GM12878 (cell line): ENCODE data around the gene KRTAP5-2. TPM values are rescaled to one million over a fixed set of nuclear protein-coding genes. Genes with fewer than 3 reads are reported as not detected.

Experiments
- ATAC-seq: fragments of 200-7000 bp; cut with Tn5 transposase; 3 replicates; pipeline ENCODE4 v1.9.1; 2020; ENCODE audit warnings: mild to moderate bottlenecking, moderate library complexity
- BruUV-seq: library from RNA; stranded (reverse); fragments of 400-500 nt; replicated peaks from 2 replicates; lab custom pipeline; 2021; lab: Mats Ljungman, UMichigan
- CTCF ChIA-PET: fragments of 300-600 bp; sonication (Branson Sonifier 250); formaldehyde crosslinking; extraction: SDS; loops from one replicate; lab custom pipeline; 2021; ENCODE audit warnings: inconsistent platforms; lab: Yijun Ruan, JAX
- POLR2A ChIA-PET: fragments of 350-600 bp; formaldehyde crosslinking; extraction: SDS; loops from one replicate; lab custom pipeline; 2021; ENCODE audit warnings: inconsistent platforms; lab: Charles Lee
- RAD21 ChIA-PET: fragments of 300-600 bp; sonication (Branson Sonifier 250); formaldehyde crosslinking; loops from one replicate; lab custom pipeline; 2023; ENCODE audit warnings: antibody characterized with exemption; ENCODE audit not compliant: unreplicated experiment; lab: Charles Lee
- SMC1A ChIA-PET: fragments of 300-600 bp; sonication (Branson Sonifier 250); formaldehyde crosslinking; loops from one replicate; lab custom pipeline; 2023; ENCODE audit not compliant: unreplicated experiment, uncharacterized antibody; lab: Charles Lee
- DNase-seq: peaks from one replicate; pipeline ENCODE4 v3.0.0-alpha.2; 2011; ENCODE audit warnings: low read depth, low spot score
- FAIRE-seq: peaks from 3 replicates; lab custom pipeline; 2011; peaks lifted over from hg19 to GRCh38; lab: Jason Lieb, UNC
- H2AFZ ChIP-seq: 2 replicates; pipeline ENCODE4 v1.6.0; 2011; ENCODE audit warnings: low read depth, low read length, control low read depth; ENCODE audit not compliant: control insufficient read depth
- H3K27ac ChIP-seq: 2 replicates; pipeline ENCODE4 v1.5.1; 2011; ENCODE audit warnings: control low read depth; ENCODE audit not compliant: control insufficient read depth, insufficient read depth
- H3K27me3 ChIP-seq, 2 experiments: replicated peaks in 1 of 2; 2 replicates each; pipeline versions ENCODE4 v1.6.0 to v1.6.1; 2011; ENCODE audit warnings: low read length in 1 of 2; ENCODE audit not compliant: control insufficient read depth in 2 of 2, insufficient read depth in 2 of 2
- H3K36me3 ChIP-seq, 2 experiments: 2 replicates each; pipeline ENCODE4 v1.5.1; 2011; ENCODE audit warnings: low read length in 1 of 2; ENCODE audit not compliant: control insufficient read depth in 2 of 2, insufficient read depth in 2 of 2
- H3K4me1 ChIP-seq: 2 replicates; pipeline ENCODE4 v1.6.1; 2011; ENCODE audit warnings: mild to moderate bottlenecking, low read length, moderate library complexity, mixed read lengths; ENCODE audit not compliant: control insufficient read depth, insufficient read depth
- H3K4me2 ChIP-seq: 2 replicates; pipeline ENCODE4 v1.6.0; 2011; ENCODE audit warnings: control low read depth; ENCODE audit not compliant: control insufficient read depth, insufficient read depth
- H3K4me3 ChIP-seq: fragments of 200-600 bp; sonication (generic); 2 replicates; pipeline ENCODE4 v1.5.1; 2016
- H3K79me2 ChIP-seq: 2 replicates; pipeline ENCODE4 v1.6.0; 2011; ENCODE audit warnings: low read length; ENCODE audit not compliant: control insufficient read depth, insufficient read depth
- H3K9ac ChIP-seq: 2 replicates; pipeline ENCODE4 v1.8.0; 2011; ENCODE audit warnings: low read length, control low read depth, mixed read lengths; ENCODE audit not compliant: control insufficient read depth, insufficient read depth
- H3K9me3 ChIP-seq: replicated peaks from 3 replicates; pipeline ENCODE4 v1.5.1; 2011; ENCODE audit warnings: mild to moderate bottlenecking, low read length; ENCODE audit not compliant: control insufficient read depth, insufficient read depth
- H4K20me1 ChIP-seq: 2 replicates; pipeline ENCODE4 v1.6.0; 2011; ENCODE audit not compliant: control insufficient read depth, insufficient read depth
- ESRRA ChIP-seq: IDR thresholded peaks from 2 replicates; pipeline ENCODE4 v1.6.1; 2012; ENCODE audit warnings: mild to moderate bottlenecking, low read length, improper control_type of control experiment
- KDM1A ChIP-seq: fragments of 200-600 bp; sonication (generic); IDR thresholded peaks from 2 replicates; pipeline ENCODE4 v1.6.1; 2016; ENCODE audit warnings: borderline replicate concordance
- NFYB ChIP-seq: IDR thresholded peaks from 2 replicates; pipeline ENCODE4 v1.6.1; 2011; ENCODE audit warnings: low read depth, mild to moderate bottlenecking, low read length, improper control_type of control experiment, moderate library complexity; ENCODE audit not compliant: insufficient read depth
- NR2C1 ChIP-seq: fragments of 450-650 bp; IDR thresholded peaks from 2 replicates; pipeline ENCODE4 v1.6.1; 2017; ENCODE audit warnings: antibody characterized with exemption, mild to moderate bottlenecking, moderate library complexity
- RCOR1 ChIP-seq: conservative IDR thresholded peaks from 2 replicates; pipeline ENCODE4 v1.6.1; 2012; ENCODE audit warnings: low read depth, low read length, improper control_type of control experiment
- RFX5 ChIP-seq: IDR thresholded peaks from 2 replicates; pipeline ENCODE4 v1.6.1; 2011; ENCODE audit warnings: low read depth, low read length, improper control_type of control experiment
- SMAD5 ChIP-seq: IDR thresholded peaks from 2 replicates; pipeline ENCODE4 v1.6.1; 2016; ENCODE audit warnings: antibody characterized with exemption, low read depth
- WGBS: methylation state at CpG from one replicate; pipeline ENCODE4 v1.1.6; 2016; ENCODE audit warnings: low lambda C conversion rate; ENCODE audit not compliant: insufficient replicate concordance, insufficient coverage; ENCODE audit errors: missing lambda C conversion rate; 5-methylcytosine and 5-hydroxymethylcytosine counted together
- in situ Hi-C: fragments of 300-500 bp; cut with MboI; formaldehyde crosslinking; loops from 9 replicates; pipeline ENCODE4 v1.14.3; 2018; ENCODE audit warnings: mixed read lengths
- intact Hi-C: fragments of 100-400 bp; cut with micrococcal nuclease; formaldehyde crosslinking; loops from one replicate; pipeline ENCODE4 v1.14.2; 2022; ENCODE audit not compliant: unreplicated experiment
- polyA plus RNA-seq, 11 experiments: library from polyadenylated mRNA; depleted of rRNA in 4 of 11; unstranded in 6 of 11; stranded (reverse) in 5 of 11; fragments of >200 nt; fragmentation: Nextera tagmentation in 4 of 11; fragmentation: Illumina TruSeq in 1 of 11; extraction: Ambion mirVana in 4 of 11; extraction: Trizol in 1 of 11; gene quantifications; 1 replicate in 1 of 11; 2 replicates in 10 of 11; pipeline versions ENCODE4 v1.2.1 to v1.2.3, GENCODE V29; 2011 to 2016; ENCODE audit warnings: inconsistent platforms in 2 of 11, missing spikeins in 2 of 11, low read depth in 1 of 11
- total RNA-seq, 4 experiments: library from RNA; depleted of rRNA in 3 of 4; stranded (reverse); fragments of >200 nt in 3 of 4; fragmentation: Illumina TruSeq in 1 of 4; extraction: Trizol in 1 of 4; gene quantifications; 2 replicates each; pipeline versions ENCODE4 v1.2.1 to v1.2.3, GENCODE V29; 2013 to 2021
- TF ChIP-seq, protein P1 (sequence below): IDR thresholded peaks from 2 replicates; pipeline ENCODE4 v1.6.1; 2012; ENCODE audit warnings: mild to moderate bottlenecking, low read depth, low read length
- TF ChIP-seq, protein P2 (sequence below), 3 experiments: IDR thresholded peaks in 2 of 3; conservative IDR thresholded peaks in 1 of 3; 2 replicates each; pipeline ENCODE4 v1.5.1; 2011; ENCODE audit warnings: low read depth in 3 of 3, low read length in 3 of 3, mild to moderate bottlenecking in 3 of 3, control low read depth in 2 of 3, moderate library complexity in 2 of 3, inconsistent platforms in 1 of 3, mixed read lengths in 1 of 3; ENCODE audit not compliant: control insufficient read depth in 2 of 3, insufficient read depth in 1 of 3; ENCODE audit errors: extremely low read depth in 1 of 3

Gene KRTAP5-2
- total and polyA plus RNA-seq, 10 of the 15 experiments (the other 5 are each of a cell fraction or from before 2014, with no cell fraction given), result not detected

DNA sequence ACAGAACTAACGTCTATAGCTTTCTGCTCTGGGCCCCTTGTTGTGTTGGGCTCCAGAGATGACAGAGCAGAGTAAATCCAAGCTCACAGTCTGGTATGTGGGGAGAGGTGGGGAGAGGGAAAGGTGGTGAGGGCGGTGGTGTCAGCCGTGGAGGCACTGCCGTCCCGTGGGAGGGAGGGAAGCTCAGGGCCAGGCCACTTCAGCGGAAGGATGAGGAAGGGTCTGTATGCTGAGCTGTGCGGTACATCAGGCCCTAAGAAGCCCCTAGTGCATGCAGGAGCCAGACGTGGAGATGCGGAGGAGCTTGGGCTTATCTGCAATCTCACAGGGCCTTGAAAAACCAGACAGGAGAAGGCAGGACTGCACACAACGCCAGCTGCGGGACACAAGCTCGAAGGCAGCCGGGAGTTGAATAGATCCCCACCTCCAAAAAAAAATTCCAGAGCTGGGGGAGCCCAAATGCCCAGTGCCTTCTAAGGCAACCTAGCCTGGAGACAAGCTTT lies 33.0 kb upstream of the KRTAP5-2 start:
- Histone ChIP-seq H3K79me2 (no peaks in the 10 kb centered on the region), H3K4me3 (no peak overlapping the region), H3K9me3 (no peaks in the 10 kb centered on the region)
- intact Hi-C loops, result no loop called here
- WGBS, result 36% methylated on average over 11 of the region's 13 CpGs
- TF ChIP-seq, protein P1, sequence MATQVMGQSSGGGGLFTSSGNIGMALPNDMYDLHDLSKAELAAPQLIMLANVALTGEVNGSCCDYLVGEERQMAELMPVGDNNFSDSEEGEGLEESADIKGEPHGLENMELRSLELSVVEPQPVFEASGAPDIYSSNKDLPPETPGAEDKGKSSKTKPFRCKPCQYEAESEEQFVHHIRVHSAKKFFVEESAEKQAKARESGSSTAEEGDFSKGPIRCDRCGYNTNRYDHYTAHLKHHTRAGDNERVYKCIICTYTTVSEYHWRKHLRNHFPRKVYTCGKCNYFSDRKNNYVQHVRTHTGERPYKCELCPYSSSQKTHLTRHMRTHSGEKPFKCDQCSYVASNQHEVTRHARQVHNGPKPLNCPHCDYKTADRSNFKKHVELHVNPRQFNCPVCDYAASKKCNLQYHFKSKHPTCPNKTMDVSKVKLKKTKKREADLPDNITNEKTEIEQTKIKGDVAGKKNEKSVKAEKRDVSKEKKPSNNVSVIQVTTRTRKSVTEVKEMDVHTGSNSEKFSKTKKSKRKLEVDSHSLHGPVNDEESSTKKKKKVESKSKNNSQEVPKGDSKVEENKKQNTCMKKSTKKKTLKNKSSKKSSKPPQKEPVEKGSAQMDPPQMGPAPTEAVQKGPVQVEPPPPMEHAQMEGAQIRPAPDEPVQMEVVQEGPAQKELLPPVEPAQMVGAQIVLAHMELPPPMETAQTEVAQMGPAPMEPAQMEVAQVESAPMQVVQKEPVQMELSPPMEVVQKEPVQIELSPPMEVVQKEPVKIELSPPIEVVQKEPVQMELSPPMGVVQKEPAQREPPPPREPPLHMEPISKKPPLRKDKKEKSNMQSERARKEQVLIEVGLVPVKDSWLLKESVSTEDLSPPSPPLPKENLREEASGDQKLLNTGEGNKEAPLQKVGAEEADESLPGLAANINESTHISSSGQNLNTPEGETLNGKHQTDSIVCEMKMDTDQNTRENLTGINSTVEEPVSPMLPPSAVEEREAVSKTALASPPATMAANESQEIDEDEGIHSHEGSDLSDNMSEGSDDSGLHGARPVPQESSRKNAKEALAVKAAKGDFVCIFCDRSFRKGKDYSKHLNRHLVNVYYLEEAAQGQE, result no peak
- TF ChIP-seq ESRRA, result no peak
- TF ChIP-seq, all 136 proteins: peak for 0
- Histone ChIP-seq H2AFZ (no peak overlapping the region), H3K9ac (no peak overlapping the region), H3K27ac (no peak overlapping the region), H4K20me1 (no peaks in the 10 kb centered on the region), H3K4me2 (no peak overlapping the region), H3K36me3 (no peaks in the 10 kb centered on the region), H3K27me3 (peaks cover 0 to 3% of the 10 kb centered on the region in 2 experiments; a peak in 3 of 4 replicates), H3K4me1 (no peaks in the 10 kb centered on the region)
- in situ Hi-C loops, result no loop called here
- ChIA-PET CTCF (interaction anchor here (0.7 to 2.7 kb wide), 4 partner anchors 9 to 63 kb away, joined by 3 to 12 read pairs (median 3); no protein-coding TSS in a partner anchor), RAD21 (no interaction called here), SMC1A (interaction anchor here (1.7 kb wide), 1 partner anchor 36 kb away, joined by 3 read pairs; no protein-coding TSS in a partner anchor), POLR2A (no interaction called here)
- DNase-seq, result no peak
- BruUV-seq, result no TSS peak
- no peak for FAIRE-seq
- ATAC-seq, result no peak

DNA sequence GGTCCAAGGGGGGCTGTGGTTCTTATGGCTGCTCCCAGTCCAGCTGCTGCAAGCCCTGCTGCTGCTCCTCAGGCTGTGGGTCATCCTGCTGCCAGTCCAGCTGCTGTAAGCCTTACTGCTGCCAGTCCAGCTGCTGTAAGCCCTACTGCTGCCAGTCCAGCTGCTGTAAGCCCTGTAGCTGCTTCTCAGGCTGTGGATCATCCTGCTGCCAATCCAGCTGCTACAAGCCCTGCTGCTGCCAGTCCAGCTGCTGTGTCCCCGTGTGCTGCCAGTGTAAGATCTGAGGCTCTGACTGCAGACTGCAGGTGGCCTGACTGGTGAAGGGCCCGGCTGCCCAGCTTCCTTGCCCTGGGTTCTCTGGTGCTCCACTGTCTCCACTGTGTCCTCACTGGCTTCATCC lies 32.2 kb upstream of the KRTAP5-2 start:
- H4K20me1 ChIP-seq, result no peaks in the 10 kb centered on the region
- DNase-seq (no peak), FAIRE-seq (no peak), ATAC-seq (no peak)
- H3K4me2 ChIP-seq, result no peak overlapping the region
- H3K27ac ChIP-seq, result no peak overlapping the region
- ChIA-PET SMC1A (interaction anchor here (1.7 kb wide), 1 partner anchor 35 kb away, joined by 3 read pairs; no protein-coding TSS in a partner anchor), POLR2A (no interaction called here), RAD21 (no interaction called here), CTCF (interaction anchor here (0.6 to 2.7 kb wide), 4 partner anchors 10 to 78 kb away, joined by 3 to 12 read pairs (median 3); no protein-coding TSS in a partner anchor)
- WGBS, result 8% methylated on average over 2 of the region's 2 CpGs
- no peak overlapping the region for H3K9ac ChIP-seq
- BruUV-seq, result no TSS peak
- no peaks in the 10 kb centered on the region for H3K9me3 ChIP-seq
- no peak overlapping the region for H3K4me3 ChIP-seq
- H3K36me3 ChIP-seq, result no peaks in the 10 kb centered on the region
- H2AFZ ChIP-seq, result no peak overlapping the region
- in situ Hi-C loops (no loop called here), intact Hi-C loops (no loop called here)
- no peaks in the 10 kb centered on the region for H3K79me2 ChIP-seq
- H3K4me1 ChIP-seq, result no peaks in the 10 kb centered on the region
- H3K27me3 ChIP-seq, result peaks cover 0 to 3% of the 10 kb centered on the region in 2 experiments; a peak in 3 of 4 replicates
- TF ChIP-seq, protein P2, sequence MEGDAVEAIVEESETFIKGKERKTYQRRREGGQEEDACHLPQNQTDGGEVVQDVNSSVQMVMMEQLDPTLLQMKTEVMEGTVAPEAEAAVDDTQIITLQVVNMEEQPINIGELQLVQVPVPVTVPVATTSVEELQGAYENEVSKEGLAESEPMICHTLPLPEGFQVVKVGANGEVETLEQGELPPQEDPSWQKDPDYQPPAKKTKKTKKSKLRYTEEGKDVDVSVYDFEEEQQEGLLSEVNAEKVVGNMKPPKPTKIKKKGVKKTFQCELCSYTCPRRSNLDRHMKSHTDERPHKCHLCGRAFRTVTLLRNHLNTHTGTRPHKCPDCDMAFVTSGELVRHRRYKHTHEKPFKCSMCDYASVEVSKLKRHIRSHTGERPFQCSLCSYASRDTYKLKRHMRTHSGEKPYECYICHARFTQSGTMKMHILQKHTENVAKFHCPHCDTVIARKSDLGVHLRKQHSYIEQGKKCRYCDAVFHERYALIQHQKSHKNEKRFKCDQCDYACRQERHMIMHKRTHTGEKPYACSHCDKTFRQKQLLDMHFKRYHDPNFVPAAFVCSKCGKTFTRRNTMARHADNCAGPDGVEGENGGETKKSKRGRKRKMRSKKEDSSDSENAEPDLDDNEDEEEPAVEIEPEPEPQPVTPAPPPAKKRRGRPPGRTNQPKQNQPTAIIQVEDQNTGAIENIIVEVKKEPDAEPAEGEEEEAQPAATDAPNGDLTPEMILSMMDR (IDR thresholded peaks at IDR 0.05 in 2 of 3, conservative IDR thresholded peaks at IDR 0.05 in 1 of 3; ENCODE audit: control insufficient read depth in 2 of 3, extremely low read depth in 1 of 3, insufficient read depth in 1 of 3, low read depth in 3 of 3, low read length in 3 of 3), result no peak
- TF ChIP-seq NR2C1 (no peak), NFYB (no peak), RCOR1 (no peak), SMAD5 (no peak), RFX5 (no peak), KDM1A (no peak)
